Natural killer cell (primary cell): ENCODE results near the gene HDAC4. TPM values are rescaled to one million over a fixed set of nuclear protein-coding genes. Genes with fewer than 3 reads are reported as not detected.

Experiments used
- ATAC-seq, 3 donors: fragments of 150-1000 bp in 2 of 3; fragments of 200-7000 bp in 1 of 3; cut with Tn5 transposase; 1 replicate in 1 of 3; 2 replicates in 2 of 3; pipeline ENCODE4 v1.10.0; 2021; ENCODE audit warnings: mild to moderate bottlenecking in 2 of 3, moderate library complexity in 2 of 3
- DNase-seq, 2 donors: peaks; one replicate each; pipeline versions ENCODE4 v3.0.0 to v3.0.0-alpha.2; 2013 to 2021; ENCODE audit warnings: mixed read lengths in 1 of 2
- H3K27ac ChIP-seq: one replicate; pipeline ENCODE4 v1.5.1; 2013; ENCODE audit warnings: mild to moderate bottlenecking, low read length
- H3K27me3 ChIP-seq: one replicate; pipeline ENCODE4 v1.6.1; 2013; ENCODE audit warnings: low read length; ENCODE audit not compliant: control insufficient read depth, insufficient read depth
- H3K36me3 ChIP-seq: one replicate; pipeline ENCODE4 v1.6.1; 2013; ENCODE audit warnings: low read length; ENCODE audit not compliant: control insufficient read depth, insufficient read depth
- H3K4me1 ChIP-seq: one replicate; pipeline ENCODE4 v1.6.1; 2013; ENCODE audit warnings: low read length; ENCODE audit not compliant: control insufficient read depth, insufficient read depth
- H3K4me3 ChIP-seq: one replicate; pipeline ENCODE4 v1.5.1; 2013; ENCODE audit warnings: low read length
- H3K9me3 ChIP-seq: one replicate; pipeline ENCODE4 v1.6.1; 2013; ENCODE audit warnings: low read length; ENCODE audit not compliant: control insufficient read depth, insufficient read depth
- H3K27ac Mint-ChIP-seq, 2 donors: one replicate each; pipeline ENCODE4 v1.8.0; 2022; ENCODE audit warnings: mild to moderate bottlenecking in 2 of 2, mixed read lengths in 2 of 2, moderate library complexity in 1 of 2
- H3K27me3 Mint-ChIP-seq, 2 donors: one replicate each; pipeline ENCODE4 v1.8.0; 2022; ENCODE audit warnings: low read depth in 2 of 2, mixed read lengths in 2 of 2
- H3K36me3 Mint-ChIP-seq: one replicate; pipeline ENCODE4 v1.8.0; 2022; ENCODE audit warnings: mixed read lengths
- H3K4me1 Mint-ChIP-seq, 2 donors: one replicate each; pipeline ENCODE4 v1.8.0; 2022; ENCODE audit warnings: mixed read lengths in 2 of 2
- H3K4me3 Mint-ChIP-seq: one replicate; pipeline ENCODE4 v1.8.0; 2022; ENCODE audit warnings: mild to moderate bottlenecking, moderate library complexity, mixed read lengths
- H3K9me3 Mint-ChIP-seq, 2 donors: one replicate each; pipeline ENCODE4 v1.8.0; 2022; ENCODE audit warnings: mixed read lengths in 2 of 2
- CTCF ChIP-seq: fragments of 200-600 bp; IDR thresholded peaks from one replicate; pipeline ENCODE4 v1.8.0; 2022; ENCODE audit warnings: antibody characterized with exemption
- WGBS: methylation state at CpG from one replicate; pipeline ENCODE4 v1.1.7; 2013; ENCODE audit warnings: missing lambda C conversion rate; ENCODE audit not compliant: insufficient coverage; 5-methylcytosine and 5-hydroxymethylcytosine counted together
- intact Hi-C: fragments of 100-400 bp; cut with micrococcal nuclease; formaldehyde crosslinking; loops from one replicate; pipeline ENCODE4 v1.14.2; 2022
- total RNA-seq, 4 donors: library from RNA; stranded (reverse); fragments of 120-200 nt in 1 of 4; gene quantifications; one replicate each; pipeline versions ENCODE4 v1.2.3 to v1.2.4, GENCODE V29; 2013 to 2022

HDAC4 gene
- total RNA-seq, 3 donors from 2014 or later (not counting 1 experiment from before 2014, with no cell fraction given): 74.9 to 105 (median 100) TPM

GRCh38 chr2:239215988-239216613, 184.7 kb downstream of the HDAC4 start:
- TF ChIP-seq CTCF: no peak
- Histone ChIP-seq H3K4me1 (peaks cover 34% of the 10 kb centered on the region), H3K4me3 (no peak overlapping the region), H3K36me3 (peaks cover 5% of the 10 kb centered on the region), H3K27ac (no peak overlapping the region), H3K9me3 (no peaks in the 10 kb centered on the region), H3K27me3 (no peaks in the 10 kb centered on the region)
- H3K27ac Mint-ChIP-seq: peak overlapping the region; percentile 75 to 90
- intact Hi-C loops: no loop called here
- DNase-seq (no peak), ATAC-seq (no peak)
- WGBS: 83% methylated on average over 3 of the region's 7 CpGs
- H3K4me1 Mint-ChIP-seq: peaks cover 67 to 70% of the 10 kb centered on the region in 2 donors
- H3K27me3 Mint-ChIP-seq: no peaks in the 10 kb centered on the region
- H3K36me3 Mint-ChIP-seq: no peaks in the 10 kb centered on the region
- peak overlapping the region; percentile 72 for H3K4me3 Mint-ChIP-seq
- H3K9me3 Mint-ChIP-seq: no peaks in the 10 kb centered on the region

- Mint-ChIP-seq H3K9me3 (no peaks in the 10 kb centered on the region), H3K4me1 (peaks cover 64 to 68% of the 10 kb centered on the region in 2 donors), H3K4me3 (no peak overlapping the region), H3K36me3 (no peaks in the 10 kb centered on the region), H3K27ac (peak overlapping the region in 1 of 2 donors; percentile 59), H3K27me3 (no peaks in the 10 kb centered on the region)
- Histone ChIP-seq H3K4me1 (peaks cover 26% of the 10 kb centered on the region), H3K9me3 (no peaks in the 10 kb centered on the region), H3K4me3 (no peak overlapping the region), H3K36me3 (peaks cover 5% of the 10 kb centered on the region), H3K27me3 (no peaks in the 10 kb centered on the region), H3K27ac (no peak overlapping the region)
- ATAC-seq (no peak), DNase-seq (no peak)
- intact Hi-C loops: no loop called here
- TF ChIP-seq CTCF: no peak
- WGBS: 95% methylated on average over 23 of the region's 23 CpGs
Observed at GRCh38 chr2:239215136-239215925, 185.5 kb downstream of the HDAC4 start.

DNA sequence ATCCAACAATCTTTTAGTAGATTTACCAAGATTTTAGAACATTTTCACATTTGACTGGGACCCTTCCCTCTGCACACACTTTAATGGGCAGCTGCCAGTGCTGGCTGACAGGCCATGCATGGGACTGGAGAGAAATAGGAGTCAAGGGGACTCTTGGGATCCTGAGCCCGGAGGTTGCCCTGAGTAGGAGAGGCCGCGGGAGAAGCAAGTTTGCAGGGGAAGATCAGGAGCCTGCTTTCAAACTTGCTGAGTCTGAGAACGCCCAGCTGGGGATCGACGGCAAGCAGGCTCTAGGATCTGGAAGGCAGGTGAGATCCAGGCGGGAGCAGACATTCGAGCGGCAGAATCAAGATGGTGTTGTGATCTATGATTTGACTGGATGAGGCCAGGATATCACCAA, 186.1 kb downstream of the HDAC4 start:
- intact Hi-C loops: no loop called here
- peak overlapping the region in 1 of 2 donors; percentile 59 for H3K27ac Mint-ChIP-seq
- 98% methylated on average over 9 of the region's 9 CpGs for WGBS

More for the DNA sequence above, 186.1 kb downstream of the HDAC4 start:
- peaks cover 65 to 71% of the 10 kb centered on the region in 2 donors for H3K4me1 Mint-ChIP-seq
- H3K4me3 Mint-ChIP-seq: no peak overlapping the region
- DNase-seq (no peak), ATAC-seq (no peak)
- no peaks in the 10 kb centered on the region for H3K27me3 Mint-ChIP-seq
- Histone ChIP-seq H3K27ac (no peak overlapping the region), H3K4me1 (peaks cover 26% of the 10 kb centered on the region), H3K4me3 (no peak overlapping the region), H3K27me3 (no peaks in the 10 kb centered on the region), H3K36me3 (peaks cover 5% of the 10 kb centered on the region), H3K9me3 (no peaks in the 10 kb centered on the region)
- H3K36me3 Mint-ChIP-seq: no peaks in the 10 kb centered on the region
- no peak for TF ChIP-seq CTCF
- no peaks in the 10 kb centered on the region for H3K9me3 Mint-ChIP-seq
